DND-41 (cell line): ENCODE data around the gene PRPF6.

ENCODE experiments used
- EZH2 ChIP-seq: IDR thresholded peaks from 3 replicates; pipeline ENCODE4 v1.6.1; 2012; ENCODE audit warnings: borderline replicate concordance, low read depth, mild to moderate bottlenecking, moderate library complexity, low read length, inconsistent platforms; ENCODE audit not compliant: severe bottlenecking
- TF ChIP-seq, protein P1 (sequence below): IDR thresholded peaks from 2 replicates; pipeline ENCODE4 v1.5.1; 2012; ENCODE audit warnings: borderline replicate concordance, low read length, moderate library complexity, mild to moderate bottlenecking; ENCODE audit not compliant: poor library complexity, severe bottlenecking; ENCODE audit errors: extremely low read depth

DNA sequence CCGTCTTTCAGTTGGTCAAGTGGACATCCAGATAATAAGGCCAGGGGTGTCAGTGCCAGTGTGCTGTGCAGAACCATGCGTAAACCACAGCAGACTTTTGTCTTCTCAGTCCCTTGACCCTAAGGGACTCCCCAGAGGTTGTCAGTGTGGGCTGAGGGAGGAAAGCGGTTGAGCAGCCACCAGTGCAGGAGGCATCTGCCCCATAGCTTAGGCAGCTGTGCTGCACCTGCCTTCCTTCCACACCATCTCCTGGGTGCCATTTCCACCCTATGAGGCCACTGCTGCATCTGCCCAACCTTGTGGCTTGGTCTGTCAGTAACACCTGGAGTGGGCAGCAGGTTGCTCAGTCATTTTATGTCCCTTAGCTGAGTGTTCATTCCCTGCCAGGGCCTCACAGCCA is 26.0 kb downstream of the PRPF6 start:
- no peak for TF ChIP-seq EZH2
- TF ChIP-seq, protein P1, sequence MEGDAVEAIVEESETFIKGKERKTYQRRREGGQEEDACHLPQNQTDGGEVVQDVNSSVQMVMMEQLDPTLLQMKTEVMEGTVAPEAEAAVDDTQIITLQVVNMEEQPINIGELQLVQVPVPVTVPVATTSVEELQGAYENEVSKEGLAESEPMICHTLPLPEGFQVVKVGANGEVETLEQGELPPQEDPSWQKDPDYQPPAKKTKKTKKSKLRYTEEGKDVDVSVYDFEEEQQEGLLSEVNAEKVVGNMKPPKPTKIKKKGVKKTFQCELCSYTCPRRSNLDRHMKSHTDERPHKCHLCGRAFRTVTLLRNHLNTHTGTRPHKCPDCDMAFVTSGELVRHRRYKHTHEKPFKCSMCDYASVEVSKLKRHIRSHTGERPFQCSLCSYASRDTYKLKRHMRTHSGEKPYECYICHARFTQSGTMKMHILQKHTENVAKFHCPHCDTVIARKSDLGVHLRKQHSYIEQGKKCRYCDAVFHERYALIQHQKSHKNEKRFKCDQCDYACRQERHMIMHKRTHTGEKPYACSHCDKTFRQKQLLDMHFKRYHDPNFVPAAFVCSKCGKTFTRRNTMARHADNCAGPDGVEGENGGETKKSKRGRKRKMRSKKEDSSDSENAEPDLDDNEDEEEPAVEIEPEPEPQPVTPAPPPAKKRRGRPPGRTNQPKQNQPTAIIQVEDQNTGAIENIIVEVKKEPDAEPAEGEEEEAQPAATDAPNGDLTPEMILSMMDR = no peak
